ENCODE data around the gene DDA1.

GRCh38 chr19:17323300-17323963, 14.1 kb downstream of the DDA1 start:
- TF ChIP-seq CHD2 (IDR thresholded peaks at IDR 0.05; ENCODE audit: low read depth, low read length) (no peak), TMF1 (CRISPR knock-in tag; IDR thresholded peaks at IDR 0.05; ENCODE audit: low read depth) (no peak), ZNF747 (CRISPR knock-in tag; IDR thresholded peaks at IDR 0.05; ENCODE audit: borderline replicate concordance) (no peak), ZZZ3 (CRISPR knock-in tag; IDR thresholded peaks at IDR 0.05; ENCODE audit: borderline replicate concordance) (no peak), KLF12 (CRISPR knock-in tag; IDR thresholded peaks at IDR 0.05; ENCODE audit: borderline replicate concordance) (no peak), RAD51 (IDR thresholded peaks at IDR 0.05; ENCODE audit: borderline replicate concordance) (no peak), ZNF616 (CRISPR knock-in tag; IDR thresholded peaks at IDR 0.05; ENCODE audit: low read depth) (no peak), RFX5 (IDR thresholded peaks at IDR 0.05; ENCODE audit: low read depth, low read length) (no peak), ATF3 (CRISPR knock-in tag; IDR thresholded peaks at IDR 0.05) (no peak), UBTF (CRISPR knock-in tag; IDR thresholded peaks at IDR 0.05) (no peak), TCF7L2 (IDR thresholded peaks at IDR 0.05; ENCODE audit: low read depth, low read length) (no peak)
- TF ChIP-seq, protein P1, sequence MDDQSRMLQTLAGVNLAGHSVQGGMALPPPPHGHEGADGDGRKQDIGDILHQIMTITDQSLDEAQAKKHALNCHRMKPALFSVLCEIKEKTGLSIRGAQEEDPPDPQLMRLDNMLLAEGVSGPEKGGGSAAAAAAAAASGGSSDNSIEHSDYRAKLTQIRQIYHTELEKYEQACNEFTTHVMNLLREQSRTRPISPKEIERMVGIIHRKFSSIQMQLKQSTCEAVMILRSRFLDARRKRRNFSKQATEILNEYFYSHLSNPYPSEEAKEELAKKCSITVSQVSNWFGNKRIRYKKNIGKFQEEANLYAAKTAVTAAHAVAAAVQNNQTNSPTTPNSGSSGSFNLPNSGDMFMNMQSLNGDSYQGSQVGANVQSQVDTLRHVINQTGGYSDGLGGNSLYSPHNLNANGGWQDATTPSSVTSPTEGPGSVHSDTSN (CRISPR knock-in tag; IDR thresholded peaks at IDR 0.05; ENCODE audit: borderline replicate concordance), result no peak
